Spleen (tissue), 7 donors: ENCODE data around the gene VPS37B.

Experiments
- POLR2A ChIP-seq, 3 donors: fragments of 450-650 bp; IDR thresholded peaks; one replicate each; pipeline ENCODE4 v1.5.1; 2017; ENCODE audit warnings: antibody characterized with exemption in 3 of 3, mild to moderate bottlenecking in 1 of 3
- POLR2AphosphoS5 ChIP-seq, 3 donors: sonication (generic); formaldehyde crosslinking; IDR thresholded peaks; one replicate each; pipeline ENCODE4 v1.5.1; 2017; ENCODE audit warnings: antibody characterized with exemption in 3 of 3
- TF ChIP-seq, protein P1 (sequence below), 11 experiments: fragments of 200-600 bp in 7 of 11; fragments of 450-650 bp in 4 of 11; sonication (generic) in 4 of 11; IDR thresholded peaks in 8 of 11; conservative IDR thresholded peaks in 3 of 11; 1 replicate in 7 of 11; 2 replicates in 4 of 11; pipeline versions ENCODE4 v1.4.0 to v1.8.0; 2016 to 2021; ENCODE audit warnings: antibody characterized with exemption in 11 of 11, inconsistent platforms in 4 of 11, mild to moderate bottlenecking in 1 of 11
- donor health status: DM: no; HTN: no; CAD: no; lungs with moderate emphysema.
- donor health status: DM: no; HTN: no; CAD: no.
- donor health status: DM: no; HTN: no; CAD: no.

DNA sequence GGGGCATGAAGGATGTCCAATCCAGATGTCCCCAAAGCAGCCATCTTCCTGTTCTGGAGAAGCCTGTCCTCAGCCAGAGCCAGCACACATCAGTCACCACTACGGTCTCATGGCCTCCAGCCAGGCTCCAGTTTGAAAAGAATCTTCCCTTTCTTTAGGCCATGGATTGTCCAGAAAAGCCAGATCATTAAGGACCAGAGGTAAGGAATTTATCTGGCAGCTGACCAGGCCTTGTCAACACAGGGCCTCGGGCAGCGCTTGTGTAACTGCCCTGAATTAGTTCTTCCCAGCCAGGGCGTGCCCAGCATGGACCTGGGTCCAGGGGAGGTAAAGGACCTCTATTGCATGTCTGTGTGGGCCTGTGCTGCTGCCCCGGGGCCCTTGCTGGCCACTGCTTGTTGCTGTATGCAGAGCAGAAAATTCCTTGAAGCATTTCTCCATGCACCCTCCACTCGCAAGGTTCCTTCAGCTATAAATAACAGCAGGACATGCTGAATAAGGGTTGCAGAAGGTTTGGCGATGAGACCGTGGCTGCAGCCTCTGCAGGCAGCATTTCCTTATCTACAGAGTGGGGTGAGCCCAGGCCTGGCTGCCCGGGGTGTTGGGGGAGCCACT is 21.7 kb upstream of the VPS37B start:
- TF ChIP-seq, protein P1, sequence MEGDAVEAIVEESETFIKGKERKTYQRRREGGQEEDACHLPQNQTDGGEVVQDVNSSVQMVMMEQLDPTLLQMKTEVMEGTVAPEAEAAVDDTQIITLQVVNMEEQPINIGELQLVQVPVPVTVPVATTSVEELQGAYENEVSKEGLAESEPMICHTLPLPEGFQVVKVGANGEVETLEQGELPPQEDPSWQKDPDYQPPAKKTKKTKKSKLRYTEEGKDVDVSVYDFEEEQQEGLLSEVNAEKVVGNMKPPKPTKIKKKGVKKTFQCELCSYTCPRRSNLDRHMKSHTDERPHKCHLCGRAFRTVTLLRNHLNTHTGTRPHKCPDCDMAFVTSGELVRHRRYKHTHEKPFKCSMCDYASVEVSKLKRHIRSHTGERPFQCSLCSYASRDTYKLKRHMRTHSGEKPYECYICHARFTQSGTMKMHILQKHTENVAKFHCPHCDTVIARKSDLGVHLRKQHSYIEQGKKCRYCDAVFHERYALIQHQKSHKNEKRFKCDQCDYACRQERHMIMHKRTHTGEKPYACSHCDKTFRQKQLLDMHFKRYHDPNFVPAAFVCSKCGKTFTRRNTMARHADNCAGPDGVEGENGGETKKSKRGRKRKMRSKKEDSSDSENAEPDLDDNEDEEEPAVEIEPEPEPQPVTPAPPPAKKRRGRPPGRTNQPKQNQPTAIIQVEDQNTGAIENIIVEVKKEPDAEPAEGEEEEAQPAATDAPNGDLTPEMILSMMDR (IDR thresholded peaks at IDR 0.05 in 8 of 11, conservative IDR thresholded peaks at IDR 0.05 in 3 of 11): no peak
- TF ChIP-seq POLR2A (IDR thresholded peaks at IDR 0.05): no peak
- TF ChIP-seq POLR2AphosphoS5 (IDR thresholded peaks at IDR 0.05): no peak
